ENCODE data around the gene CA10.

GRCh38 chr17:52124993-52125392 is 33.5 kb downstream of the CA10 start:
- TF ChIP-seq CTCF (IDR thresholded peaks at IDR 0.05) (no peak), EP300 (IDR thresholded peaks at IDR 0.05) (no peak)

Data from sigmoid colon (tissue), 4 donors.